ENCODE data around the gene CCDC152.

GRCh38 chr5:42811591-42812446 is 55.2 kb downstream of the CCDC152 start, which contains the start of gene SELENOP:
- TF ChIP-seq CTCF (IDR thresholded peaks at IDR 0.05) (no peak), POLR2A (IDR thresholded peaks at IDR 0.05) (peak in 1 of 2 donors; percentile 86)
